GM21447 (cell line): ENCODE measurements around the gene CNTROB.

ENCODE experiments used
- ATAC-seq: cut with Tn5 transposase; IDR thresholded peaks from one replicate; pipeline ENCODE4 v1.9.1; 2021; ENCODE audit not compliant: unreplicated experiment

Gene CNTROB, protein sequence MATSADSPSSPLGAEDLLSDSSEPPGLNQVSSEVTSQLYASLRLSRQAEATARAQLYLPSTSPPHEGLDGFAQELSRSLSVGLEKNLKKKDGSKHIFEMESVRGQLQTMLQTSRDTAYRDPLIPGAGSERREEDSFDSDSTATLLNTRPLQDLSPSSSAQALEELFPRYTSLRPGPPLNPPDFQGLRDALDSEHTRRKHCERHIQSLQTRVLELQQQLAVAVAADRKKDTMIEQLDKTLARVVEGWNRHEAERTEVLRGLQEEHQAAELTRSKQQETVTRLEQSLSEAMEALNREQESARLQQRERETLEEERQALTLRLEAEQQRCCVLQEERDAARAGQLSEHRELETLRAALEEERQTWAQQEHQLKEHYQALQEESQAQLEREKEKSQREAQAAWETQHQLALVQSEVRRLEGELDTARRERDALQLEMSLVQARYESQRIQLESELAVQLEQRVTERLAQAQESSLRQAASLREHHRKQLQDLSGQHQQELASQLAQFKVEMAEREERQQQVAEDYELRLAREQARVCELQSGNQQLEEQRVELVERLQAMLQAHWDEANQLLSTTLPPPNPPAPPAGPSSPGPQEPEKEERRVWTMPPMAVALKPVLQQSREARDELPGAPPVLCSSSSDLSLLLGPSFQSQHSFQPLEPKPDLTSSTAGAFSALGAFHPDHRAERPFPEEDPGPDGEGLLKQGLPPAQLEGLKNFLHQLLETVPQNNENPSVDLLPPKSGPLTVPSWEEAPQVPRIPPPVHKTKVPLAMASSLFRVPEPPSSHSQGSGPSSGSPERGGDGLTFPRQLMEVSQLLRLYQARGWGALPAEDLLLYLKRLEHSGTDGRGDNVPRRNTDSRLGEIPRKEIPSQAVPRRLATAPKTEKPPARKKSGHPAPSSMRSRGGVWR

DNA sequence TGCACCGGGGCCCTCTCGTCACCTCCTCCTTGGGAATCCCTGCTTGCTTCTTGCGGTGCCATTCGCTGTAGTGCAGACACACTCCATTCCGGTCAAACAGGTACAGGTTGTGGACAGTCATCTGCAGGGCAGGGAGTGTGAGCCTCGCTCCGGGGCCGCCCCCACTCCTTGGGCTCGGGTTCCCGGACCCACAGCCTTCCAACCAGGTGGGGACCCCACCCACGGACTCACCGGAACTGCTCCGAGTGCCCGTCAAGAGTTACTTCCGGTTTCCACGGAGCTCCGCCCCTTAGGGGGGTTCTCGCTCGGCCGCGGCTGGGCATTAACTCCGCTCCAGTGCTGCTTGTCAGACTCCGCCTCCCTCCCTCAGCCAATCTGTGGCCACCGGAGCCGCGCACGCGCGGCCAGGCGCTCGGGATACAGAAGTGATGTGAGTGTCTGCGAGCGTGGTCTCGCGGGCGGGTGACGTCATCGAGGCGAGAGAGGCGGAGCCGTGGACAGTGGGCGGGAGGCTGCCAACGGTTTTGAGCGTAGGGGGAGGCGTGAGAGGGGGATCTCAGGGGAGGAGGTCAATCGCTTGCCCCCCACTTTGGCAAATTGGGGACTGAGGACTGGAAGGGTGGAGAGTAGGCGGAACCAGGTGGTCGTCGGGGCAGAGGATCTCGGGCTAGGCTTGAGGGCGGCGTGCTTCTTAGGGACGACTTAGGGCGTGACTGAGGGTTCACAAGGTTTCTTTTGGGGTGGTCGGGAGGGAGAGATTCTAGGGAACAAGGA is at the start of gene CNTROB, which contains the start of gene TRAPPC1:
Gene CNTROB (plus strand): TSS at position 498 of the 774 bp plus-strand sequence. CDS start 874 bp downstream, outside the sequence.
Gene TRAPPC1 (minus strand): TSS at position 238 of the 774 bp plus-strand sequence. CDS start 117 bp downstream, at position 121.
- ATAC-seq = peak; percentile 79

DNA sequence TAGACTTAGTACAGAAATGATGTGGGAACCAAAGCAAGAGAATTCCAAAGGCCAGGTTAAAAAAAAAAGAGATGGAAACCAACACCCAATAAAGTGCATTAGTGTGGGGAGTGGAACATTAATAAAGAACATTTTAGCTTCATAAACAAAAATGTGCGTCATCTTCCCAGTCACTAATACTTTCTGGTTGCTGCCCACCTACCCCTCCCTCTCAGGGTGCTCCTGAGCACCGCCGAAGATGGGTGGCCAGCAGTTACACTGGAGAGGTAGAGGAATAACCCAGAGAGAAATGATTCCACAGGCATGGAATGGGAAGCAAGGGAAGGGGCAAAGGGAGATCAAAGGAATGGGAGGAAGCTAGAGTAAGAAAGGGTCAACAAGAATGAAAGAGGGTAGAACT is 49.4 kb upstream of the CNTROB start:
- ATAC-seq = no peak

DNA sequence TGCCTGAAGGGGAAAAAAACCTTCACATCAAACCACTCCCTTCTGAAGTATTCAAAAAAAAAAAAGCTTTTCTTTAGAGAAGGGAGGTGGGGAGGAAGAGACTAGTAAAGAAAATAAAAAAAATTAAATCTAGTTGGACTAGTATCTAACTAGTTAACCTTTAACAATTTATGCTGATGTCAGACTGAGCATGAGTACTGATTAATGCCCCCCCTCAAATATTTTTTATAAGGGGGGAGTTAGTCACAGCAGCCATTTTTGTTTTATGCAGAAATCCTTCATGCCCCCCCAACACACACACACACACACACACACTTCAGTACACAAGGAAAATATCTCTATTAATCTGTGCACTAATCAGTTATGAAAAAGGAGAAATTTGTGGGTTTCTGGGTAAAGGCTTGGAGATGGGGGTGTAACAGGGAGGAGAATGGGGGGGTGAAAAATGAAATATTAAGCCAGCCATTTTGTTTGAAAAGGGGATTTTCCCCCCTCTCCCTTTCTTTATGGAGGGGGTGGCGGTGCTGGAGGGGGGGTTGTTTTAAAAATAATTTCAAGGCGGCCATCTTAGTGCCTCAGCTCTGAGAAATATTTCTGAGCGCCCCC is 48.1 kb upstream of the CNTROB start:
- no peak for ATAC-seq

DNA sequence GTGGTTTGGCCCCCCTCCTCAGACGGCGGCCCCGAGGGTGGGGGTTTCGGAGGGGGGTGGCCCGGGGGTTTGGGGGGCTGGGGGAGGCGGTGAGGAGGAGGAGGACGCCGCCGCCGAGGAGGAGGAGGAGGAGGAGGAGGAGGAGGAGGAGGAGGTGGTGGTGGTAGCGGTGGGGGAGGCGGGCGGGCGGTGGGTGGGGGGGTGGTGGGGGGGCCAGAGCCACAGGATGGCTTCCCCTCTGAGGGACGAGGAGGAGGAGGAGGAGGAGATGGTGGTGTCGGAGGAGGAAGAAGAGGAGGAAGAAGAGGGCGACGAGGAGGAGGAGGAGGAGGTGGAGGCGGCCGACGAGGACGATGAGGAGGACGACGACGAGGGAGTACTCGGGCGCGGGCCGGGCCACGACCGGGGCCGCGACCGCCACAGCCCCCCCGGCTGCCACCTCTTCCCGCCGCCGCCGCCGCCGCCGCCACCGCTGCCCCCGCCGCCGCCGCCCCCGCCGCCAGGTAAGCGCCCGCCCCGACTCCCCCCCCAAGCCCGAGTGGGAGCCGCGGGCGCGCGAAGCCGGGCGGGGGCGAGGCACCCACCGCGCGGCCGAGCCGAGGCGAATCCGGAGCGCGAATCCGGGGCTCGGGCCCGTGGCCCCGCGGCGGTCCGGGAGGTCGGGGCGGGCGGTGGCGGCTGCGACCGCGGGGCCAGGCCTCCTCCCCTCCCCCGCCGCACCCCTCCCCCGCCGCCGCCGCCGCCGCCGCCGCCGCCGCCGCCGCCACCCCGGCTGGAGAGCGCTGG is 47.2 kb upstream of the CNTROB start:
- ATAC-seq = no peak

DNA sequence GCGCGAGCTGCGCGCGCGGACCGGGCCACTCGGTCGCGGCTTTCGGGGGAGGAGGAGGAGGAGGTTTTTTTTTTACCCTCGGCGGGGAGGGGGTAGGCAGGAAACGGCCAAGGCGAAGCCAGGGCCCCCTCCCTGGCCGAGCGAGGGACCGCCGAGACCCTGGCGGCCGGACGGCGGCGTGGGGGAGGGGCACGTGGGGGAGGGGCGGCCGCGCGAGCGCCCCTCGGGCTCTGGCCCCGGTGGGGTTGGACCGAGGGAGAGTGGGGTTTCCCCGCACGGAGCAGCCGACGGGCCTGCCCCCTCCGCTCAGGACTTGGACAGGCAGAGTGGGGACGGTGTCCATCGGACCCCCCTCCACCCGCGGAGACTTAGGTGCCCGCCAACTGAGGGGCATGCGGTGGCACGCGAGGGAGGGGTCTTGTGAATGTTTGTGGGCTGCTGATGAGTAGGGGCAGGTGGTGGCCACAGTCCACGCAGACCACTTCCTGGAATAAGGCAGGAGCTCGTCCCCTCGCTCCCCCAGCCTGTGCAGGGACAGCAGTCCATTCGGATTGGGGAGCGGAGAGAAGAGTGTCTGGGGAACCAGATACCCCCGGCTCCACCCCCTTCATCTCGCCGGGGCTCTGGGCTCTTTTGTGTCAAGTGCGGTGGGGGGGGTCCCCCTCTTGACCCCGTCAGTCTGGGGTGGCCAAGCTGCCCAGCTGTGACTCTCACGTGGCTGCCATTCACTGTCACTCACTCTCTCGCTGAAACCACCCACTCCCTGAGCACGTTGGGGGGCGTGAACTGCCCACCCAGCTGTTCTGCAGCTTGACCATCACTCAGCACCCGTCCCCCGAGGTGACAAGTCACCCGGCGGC is 46.4 kb upstream of the CNTROB start:
- no peak for ATAC-seq

DNA sequence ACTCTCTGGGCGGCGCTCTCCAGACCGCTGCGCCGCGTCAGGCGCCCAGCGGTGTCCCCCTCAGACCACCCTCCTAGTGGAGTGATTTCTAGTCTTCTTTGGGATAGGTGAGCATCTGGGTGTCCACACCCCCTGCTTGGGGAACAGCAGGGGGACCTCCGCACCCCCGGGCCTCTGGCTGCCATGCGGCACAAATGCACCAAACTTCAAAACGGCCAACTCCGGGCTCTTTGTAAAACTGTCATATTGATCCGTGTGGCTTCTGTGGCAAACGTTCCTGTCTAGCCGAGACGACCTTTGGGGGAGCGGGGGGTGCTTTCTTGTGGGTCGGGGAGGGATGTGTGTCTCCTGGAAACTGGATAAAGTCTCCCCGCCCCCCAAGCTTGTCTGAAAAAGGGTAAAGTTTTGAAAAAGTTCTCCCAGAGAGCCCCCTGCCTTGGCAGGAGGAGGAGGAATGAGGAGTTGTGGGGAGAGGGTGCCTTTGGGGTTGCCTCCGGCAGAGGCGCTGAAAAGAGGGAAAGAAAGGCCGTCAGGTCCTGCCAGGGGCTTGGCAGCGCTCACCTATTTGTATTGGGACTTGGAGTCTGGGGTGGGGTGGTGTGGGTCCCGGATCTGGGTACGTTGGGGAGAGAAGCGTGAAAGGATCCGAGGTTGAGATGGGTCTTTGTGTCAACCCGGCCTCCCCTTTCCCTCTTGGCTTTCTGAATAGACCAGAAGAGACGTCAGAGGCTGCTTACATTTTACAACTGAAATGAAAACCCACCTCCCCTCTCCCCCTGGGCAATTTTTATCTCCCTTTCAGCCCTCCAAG is 45.6 kb upstream of the CNTROB start:
- ATAC-seq = no peak

DNA sequence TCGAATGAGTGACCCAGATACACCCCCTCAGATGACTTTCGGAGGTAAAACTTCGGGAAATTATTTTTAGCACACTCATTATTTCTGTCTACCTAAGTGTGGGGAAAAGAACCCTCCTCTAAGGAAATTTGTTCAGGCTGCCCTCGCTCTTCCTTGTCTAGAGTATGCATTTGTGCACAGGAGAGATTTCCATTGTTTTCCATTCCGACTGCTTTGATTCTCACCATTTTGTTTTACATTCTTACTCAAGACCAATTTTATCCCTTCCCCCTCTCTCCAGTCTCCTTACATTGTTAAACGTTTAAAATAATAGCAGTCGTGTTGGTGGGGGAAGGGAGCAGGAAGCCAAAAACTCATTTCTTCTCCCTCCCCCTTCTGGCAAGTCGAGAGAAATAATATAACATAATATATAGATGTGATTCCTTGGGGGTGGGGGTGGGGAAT is 44.9 kb upstream of the CNTROB start:
- ATAC-seq = no peak

DNA sequence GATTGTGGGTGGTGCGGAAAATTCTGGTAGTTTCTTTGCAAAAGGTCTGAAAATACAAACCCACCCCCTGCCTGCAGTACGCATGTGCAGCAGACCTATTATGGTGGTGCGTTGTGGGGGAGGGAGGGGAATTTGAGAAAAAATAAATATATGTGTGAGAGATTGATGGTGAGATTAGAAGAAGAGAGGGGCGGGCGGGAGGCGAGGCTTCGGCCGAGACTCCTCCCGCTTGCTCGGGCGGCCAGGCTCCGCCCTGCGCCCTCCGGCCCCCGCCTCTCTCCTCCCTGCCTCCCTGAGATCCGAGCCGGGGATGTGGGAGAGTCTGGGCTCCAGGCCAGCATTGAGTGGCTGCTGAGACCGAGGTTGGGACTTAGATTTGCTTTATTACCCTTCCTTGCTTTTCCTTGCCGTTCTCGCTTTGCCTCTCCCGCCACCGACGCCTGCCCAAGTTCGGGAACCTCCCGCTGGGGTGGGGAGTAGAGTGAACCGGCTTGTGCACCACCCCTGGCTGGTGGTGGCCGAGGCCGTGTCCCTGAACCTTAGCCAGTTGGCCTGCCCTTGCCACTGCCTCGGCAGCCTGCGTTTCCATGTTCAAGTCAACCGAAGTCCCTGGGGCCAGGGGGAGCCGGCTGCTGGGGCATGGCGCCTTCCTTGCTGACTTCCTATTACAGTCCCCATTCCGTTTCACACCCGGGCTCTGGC is 44.4 kb upstream of the CNTROB start:
- ATAC-seq = no peak

DNA sequence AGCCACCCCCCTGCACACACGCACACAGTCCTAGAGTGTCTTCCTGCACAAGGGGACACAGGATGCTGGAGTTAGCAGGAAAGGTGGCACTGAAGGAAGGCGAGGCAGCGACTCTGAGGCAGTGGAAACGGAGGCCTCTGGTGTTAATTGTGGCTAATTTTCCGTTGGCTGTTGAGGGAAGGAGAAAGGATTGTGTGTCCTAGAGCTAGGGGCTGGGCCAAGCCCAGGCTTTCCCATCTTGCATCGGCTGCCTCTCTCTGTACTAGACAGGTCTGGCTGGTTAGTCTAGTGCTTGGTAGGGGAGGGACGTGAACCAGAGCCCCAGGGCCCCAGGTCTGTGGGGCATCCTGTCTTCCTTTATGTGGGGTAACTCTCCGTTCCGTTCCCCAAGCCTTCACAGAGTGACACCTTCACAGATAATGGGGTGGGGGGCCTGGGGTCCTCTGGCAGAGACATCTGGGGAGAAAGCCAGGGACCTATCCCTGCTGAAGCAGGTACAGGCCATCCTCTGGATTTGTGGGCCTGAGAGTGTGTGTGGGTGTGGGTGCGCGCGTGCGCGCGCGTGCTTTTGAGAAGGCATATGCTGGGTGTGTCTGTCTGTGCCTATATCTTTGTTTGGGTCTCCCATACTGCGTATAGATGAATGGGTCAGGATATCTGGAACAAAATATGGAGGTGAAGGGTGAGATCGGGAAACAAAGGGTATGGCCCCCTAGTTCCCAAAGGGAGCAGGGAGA is 43.7 kb upstream of the CNTROB start, which contains the start of gene CHD3:
Gene CHD3 (plus strand): TSS at position 606 of the 737 bp plus-strand sequence. CDS start 212 bp downstream, outside the sequence.
- ATAC-seq = no peak

DNA sequence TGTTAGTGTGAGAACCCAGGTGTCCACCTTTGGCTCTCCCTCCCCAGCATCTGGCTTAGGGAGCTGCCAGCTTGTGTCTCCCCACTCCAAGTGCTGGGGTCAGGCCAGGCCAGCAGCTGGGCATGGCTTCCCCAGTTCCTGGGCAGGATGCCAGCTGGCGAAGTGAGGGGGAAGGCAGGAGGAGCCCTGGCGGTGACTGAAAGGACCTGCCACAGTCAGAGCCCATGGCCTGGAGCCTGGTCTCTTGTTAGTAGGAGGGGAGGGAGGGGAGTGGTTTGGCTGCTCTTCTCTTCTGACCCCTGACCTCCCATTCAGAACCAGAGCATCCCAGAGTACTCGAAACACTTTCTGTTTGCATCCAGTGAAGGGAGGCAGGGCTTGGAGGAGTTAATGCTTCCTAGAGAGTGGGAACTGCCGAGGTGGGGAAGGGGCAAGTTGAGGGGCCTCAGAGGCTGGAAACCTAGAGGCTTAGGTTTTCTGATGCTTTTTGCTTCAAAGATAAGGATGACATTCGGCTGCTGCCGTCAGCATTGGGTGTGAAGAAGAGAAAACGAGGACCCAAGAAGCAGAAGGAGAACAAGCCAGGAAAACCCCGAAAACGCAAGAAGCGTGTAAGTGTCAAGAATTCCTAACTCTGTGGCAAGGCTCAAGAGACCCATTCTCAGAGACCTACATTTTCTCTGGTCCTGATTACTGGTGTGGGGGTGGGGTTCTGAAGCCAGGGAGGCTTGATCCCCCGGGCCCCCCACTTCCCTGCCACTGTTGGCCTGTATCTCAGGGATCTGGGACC is 42.6 kb upstream of the CNTROB start:
- ATAC-seq = no peak

DNA sequence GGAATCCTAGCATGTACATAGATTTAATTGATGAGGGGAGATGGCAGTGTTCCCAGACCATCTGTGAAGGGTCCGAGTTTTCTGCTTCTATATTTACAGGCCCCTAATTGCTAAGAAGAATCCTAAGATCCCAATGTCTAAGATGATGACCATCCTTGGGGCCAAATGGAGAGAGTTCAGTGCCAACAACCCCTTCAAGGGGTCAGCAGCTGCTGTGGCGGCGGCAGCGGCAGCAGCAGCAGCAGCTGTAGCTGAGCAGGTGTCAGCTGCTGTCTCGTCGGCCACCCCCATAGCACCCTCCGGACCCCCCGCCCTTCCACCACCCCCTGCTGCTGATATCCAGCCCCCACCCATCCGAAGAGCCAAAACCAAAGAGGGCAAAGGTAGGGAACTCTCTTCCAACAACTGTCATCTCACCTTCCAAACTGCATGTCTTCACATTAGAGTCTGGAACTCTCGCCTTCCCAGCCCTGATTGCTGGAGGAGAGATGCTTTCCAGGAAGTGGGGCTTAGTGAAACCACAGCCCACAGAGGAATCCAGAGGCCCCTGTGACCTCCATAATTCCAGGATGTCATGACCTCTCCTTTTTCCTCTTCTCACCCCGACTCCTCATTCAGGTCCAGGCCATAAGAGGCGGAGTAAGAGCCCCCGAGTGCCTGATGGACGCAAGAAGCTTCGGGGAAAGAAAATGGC is 38.7 kb upstream of the CNTROB start:
- no peak for ATAC-seq

DNA sequence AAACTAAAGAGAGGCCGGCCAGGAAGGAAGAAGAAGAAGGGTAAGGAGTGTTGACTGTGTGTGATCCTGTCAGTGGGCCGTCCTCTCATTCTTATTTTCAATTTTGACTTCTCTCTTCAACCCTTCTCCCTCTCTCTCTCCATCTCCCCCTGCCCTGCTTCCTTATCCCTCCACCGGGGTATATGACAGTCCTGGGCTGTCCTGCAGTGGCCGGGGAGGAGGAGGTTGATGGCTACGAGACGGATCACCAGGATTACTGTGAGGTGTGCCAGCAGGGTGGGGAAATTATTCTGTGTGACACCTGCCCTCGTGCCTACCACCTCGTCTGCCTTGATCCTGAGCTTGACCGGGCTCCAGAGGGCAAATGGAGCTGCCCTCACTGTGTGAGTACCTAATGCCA is 37.8 kb upstream of the CNTROB start:
- ATAC-seq = no peak

DNA sequence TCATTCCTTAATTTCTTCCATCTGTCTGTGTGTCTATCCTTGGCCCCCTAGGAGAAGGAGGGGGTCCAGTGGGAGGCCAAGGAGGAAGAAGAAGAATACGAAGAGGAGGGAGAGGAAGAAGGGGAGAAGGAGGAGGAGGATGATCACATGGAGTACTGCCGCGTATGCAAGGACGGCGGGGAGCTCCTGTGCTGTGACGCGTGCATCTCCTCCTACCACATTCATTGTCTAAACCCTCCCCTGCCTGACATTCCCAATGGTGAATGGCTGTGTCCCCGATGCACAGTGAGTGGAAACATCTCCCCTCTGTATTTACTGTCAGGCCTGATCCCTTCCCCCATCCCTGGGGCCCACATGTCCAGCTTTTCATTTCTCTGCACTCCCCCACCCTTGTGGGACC is 37.1 kb upstream of the CNTROB start:
- ATAC-seq = no peak

DNA sequence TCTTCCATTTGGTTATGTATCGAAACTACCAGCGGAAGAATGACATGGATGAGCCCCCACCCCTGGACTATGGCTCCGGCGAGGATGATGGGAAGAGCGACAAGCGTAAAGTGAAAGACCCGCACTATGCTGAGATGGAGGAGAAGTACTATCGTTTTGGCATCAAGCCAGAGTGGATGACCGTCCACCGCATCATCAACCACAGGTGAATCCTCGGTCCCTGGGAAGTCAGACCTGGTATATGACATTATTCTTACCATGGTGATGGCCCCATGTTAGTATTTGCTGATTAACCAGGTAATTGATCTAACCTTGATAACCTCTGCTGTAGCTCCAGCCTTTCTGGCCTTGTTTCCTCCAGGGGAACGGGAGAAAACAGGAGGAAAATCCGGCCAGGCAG is 34.9 kb upstream of the CNTROB start:
- ATAC-seq = no peak

DNA sequence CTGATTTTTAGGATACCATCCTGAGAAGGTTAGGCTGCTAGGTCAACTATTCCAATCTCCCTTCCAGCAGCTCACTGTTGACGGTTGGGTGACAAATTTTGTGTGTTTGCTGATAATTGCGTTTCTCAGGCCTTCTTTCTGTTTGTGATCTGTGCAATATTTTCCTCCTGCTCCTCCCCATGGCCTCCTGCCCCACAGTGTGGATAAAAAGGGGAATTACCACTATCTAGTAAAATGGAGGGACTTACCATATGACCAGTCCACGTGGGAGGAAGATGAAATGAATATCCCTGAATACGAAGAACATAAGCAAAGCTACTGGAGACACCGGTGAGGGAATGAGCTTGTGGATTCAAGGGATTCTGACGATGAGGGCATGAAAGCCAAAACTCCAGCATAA is 34.2 kb upstream of the CNTROB start:
- ATAC-seq = no peak
